Neural cell (in vitro differentiated cells): ENCODE measurements around the gene RTP2. TPM values are rescaled to one million over a fixed set of nuclear protein-coding genes. Genes with fewer than 3 reads are reported as not detected.

Experiments
- polyA plus RNA-seq: library from polyadenylated mRNA; depleted of rRNA; stranded (reverse); fragments of >200 nt; gene quantifications from 2 replicates; pipeline ENCODE4 v1.2.3, GENCODE V29; 2014

RTP2 gene
- polyA plus RNA-seq, 1 donor from 2014 or later, result not detected

Other genes with a start within 250 kb of the RTP2 start
- gene SST, start 32.2 kb downstream of the RTP2 start, polyA plus RNA-seq, result 9.7 and 12.1 TPM in 2 replicates
- 4.3 and 5.2 TPM in 2 replicates for gene BCL6, start 42.9 kb upstream of the RTP2 start, polyA plus RNA-seq